Neural crest cell (in vitro differentiated cells): ENCODE measurements around the gene ZNF319. TPM values are rescaled to one million over a fixed set of nuclear protein-coding genes. Genes with fewer than 3 reads are reported as not detected.

ENCODE experiments used
- DNase-seq: peaks from one replicate; pipeline ENCODE4 v3.0.0; 2021; ENCODE audit warnings: low read depth, mixed read lengths, low spot score
- H3K27ac Mint-ChIP-seq: one replicate; pipeline ENCODE4 v1.8.0; 2021; ENCODE audit warnings: mild to moderate bottlenecking, mixed read lengths; ENCODE audit not compliant: unreplicated experiment
- H3K27me3 Mint-ChIP-seq: 2 replicates; pipeline ENCODE4 v1.8.0; 2021; ENCODE audit warnings: low read depth, mild to moderate bottlenecking, mixed read lengths
- H3K36me3 Mint-ChIP-seq: 2 replicates; pipeline ENCODE4 v1.8.0; 2021; ENCODE audit warnings: low read depth, mild to moderate bottlenecking, mixed read lengths
- H3K4me1 Mint-ChIP-seq: 2 replicates; pipeline ENCODE4 v1.8.0; 2021; ENCODE audit warnings: mixed read lengths
- H3K4me3 Mint-ChIP-seq: one replicate; pipeline ENCODE4 v1.8.0; 2021; ENCODE audit warnings: mild to moderate bottlenecking, mixed read lengths
- H3K9me3 Mint-ChIP-seq: 2 replicates; pipeline ENCODE4 v1.8.0; 2021; ENCODE audit warnings: mixed read lengths
- CTCF ChIP-seq: fragments of 200-600 bp; sonication (generic); conservative IDR thresholded peaks from 2 replicates; pipeline ENCODE4 v1.5.0; 2021; ENCODE audit warnings: antibody characterized with exemption, mild to moderate bottlenecking
- total RNA-seq: library from RNA; stranded (reverse); gene quantifications from 2 replicates; pipeline ENCODE4 v1.2.1, GENCODE V29; 2021

ZNF319 gene
- total RNA-seq, 1 donor from 2014 or later: 15.5 TPM

GRCh38 chr16:57964157-57964700, 36.2 kb downstream of the ZNF319 start:
- DNase-seq: no peak
- TF ChIP-seq CTCF: no peak
- no peak overlapping the region for H3K4me3 Mint-ChIP-seq
- H3K36me3 Mint-ChIP-seq: no peaks in the 10 kb centered on the region
- H3K27ac Mint-ChIP-seq: no peak overlapping the region
- H3K27me3 Mint-ChIP-seq: no peaks in the 10 kb centered on the region
- H3K9me3 Mint-ChIP-seq: no peaks in the 10 kb centered on the region
- no peaks in the 10 kb centered on the region for H3K4me1 Mint-ChIP-seq

- no peaks in the 10 kb centered on the region for H3K36me3 Mint-ChIP-seq
- no peak for DNase-seq
- no peak overlapping the region for H3K27ac Mint-ChIP-seq
- no peaks in the 10 kb centered on the region for H3K4me1 Mint-ChIP-seq
- H3K27me3 Mint-ChIP-seq: no peaks in the 10 kb centered on the region
- H3K9me3 Mint-ChIP-seq: no peaks in the 10 kb centered on the region
- TF ChIP-seq CTCF: no peak
- no peak overlapping the region for H3K4me3 Mint-ChIP-seq
Observed at GRCh38 chr16:57962756-57963155, 37.7 kb downstream of the ZNF319 start.

- no peak for TF ChIP-seq CTCF
- Mint-ChIP-seq H3K27ac (no peak overlapping the region), H3K9me3 (no peaks in the 10 kb centered on the region), H3K4me1 (no peaks in the 10 kb centered on the region), H3K36me3 (no peaks in the 10 kb centered on the region), H3K4me3 (no peak overlapping the region), H3K27me3 (no peaks in the 10 kb centered on the region)
- DNase-seq: no peak
Observed at GRCh38 chr16:57962046-57962445, 38.4 kb downstream of the ZNF319 start.

GRCh38 chr16:57961538-57961937, 38.9 kb downstream of the ZNF319 start:
- Mint-ChIP-seq H3K4me3 (no peak overlapping the region), H3K4me1 (no peaks in the 10 kb centered on the region), H3K27ac (no peak overlapping the region), H3K36me3 (no peaks in the 10 kb centered on the region), H3K9me3 (no peaks in the 10 kb centered on the region), H3K27me3 (no peaks in the 10 kb centered on the region)
- no peak for DNase-seq
- no peak for TF ChIP-seq CTCF

GRCh38 chr16:57960826-57961472, 39.5 kb downstream of the ZNF319 start:
- no peak for DNase-seq
- no peak overlapping the region for H3K4me3 Mint-ChIP-seq
- TF ChIP-seq CTCF: no peak
- H3K27ac Mint-ChIP-seq: no peak overlapping the region
- H3K36me3 Mint-ChIP-seq: no peaks in the 10 kb centered on the region
- no peaks in the 10 kb centered on the region for H3K9me3 Mint-ChIP-seq
- no peaks in the 10 kb centered on the region for H3K27me3 Mint-ChIP-seq
- H3K4me1 Mint-ChIP-seq: no peaks in the 10 kb centered on the region
